B cell (primary cell): ENCODE data around the gene LCE6A. TPM values are rescaled to one million over a fixed set of nuclear protein-coding genes. Genes with fewer than 3 reads are reported as not detected.

Source experiments
- ATAC-seq: fragments of 200-7000 bp; cut with Tn5 transposase; one replicate; pipeline ENCODE4 v1.10.0; 2021; ENCODE audit warnings: low read depth, mild to moderate bottlenecking, moderate number of reproducible peaks, moderate library complexity
- CTCF ChIA-PET: fragments of 350-600 bp; sonication (Branson Sonifier 250); formaldehyde crosslinking; loops from one replicate; lab custom pipeline; 2021; ENCODE audit warnings: antibody characterized with exemption, inconsistent platforms; lab: Charles Lee
- POLR2A ChIA-PET: fragments of 350-600 bp; sonication (Branson Sonifier 250); formaldehyde crosslinking; loops from one replicate; lab custom pipeline; 2021; ENCODE audit warnings: antibody characterized with exemption; lab: Charles Lee
- DNase-seq: peaks from one replicate; pipeline ENCODE4 v3.0.0; 2013
- H2AFZ ChIP-seq: 2 replicates; pipeline ENCODE4 v1.6.1; 2012; ENCODE audit warnings: mild to moderate bottlenecking, low read depth, low read length; ENCODE audit not compliant: insufficient read depth, poor library complexity, severe bottlenecking
- H3K27ac ChIP-seq, 2 donors: 1 replicate in 1 of 2; 2 replicates in 1 of 2; pipeline ENCODE4 v1.5.1; 2012 to 2013; ENCODE audit warnings: low read length in 2 of 2, mild to moderate bottlenecking in 2 of 2, moderate library complexity in 1 of 2
- H3K27me3 ChIP-seq, 4 experiments: fragments of 200-600 bp in 1 of 4; sonication (generic) in 1 of 4; replicated peaks in 1 of 4; 1 replicate in 2 of 4; 2 replicates in 2 of 4; pipeline versions ENCODE4 v1.6.1 to v1.7.0; 2013 to 2016; ENCODE audit warnings: low read length in 3 of 4, mild to moderate bottlenecking in 2 of 4, mixed read lengths in 1 of 4, moderate library complexity in 1 of 4; ENCODE audit not compliant: insufficient read depth in 4 of 4, control insufficient read depth in 3 of 4; ENCODE audit errors: control extremely low read depth in 1 of 4
- H3K36me3 ChIP-seq, 2 experiments: replicated peaks in 1 of 2; 1 replicate in 1 of 2; 2 replicates in 1 of 2; pipeline versions ENCODE4 v1.6.1 to v1.7.1; 2013; ENCODE audit warnings: low read length in 1 of 2; ENCODE audit not compliant: insufficient read depth in 2 of 2, control insufficient read depth in 1 of 2; ENCODE audit errors: control extremely low read depth in 1 of 2, extremely low read depth in 1 of 2
- H3K4me1 ChIP-seq, 2 donors: fragments of 200-600 bp in 1 of 2; sonication (generic) in 1 of 2; 1 replicate in 1 of 2; 2 replicates in 1 of 2; pipeline versions ENCODE4 v1.5.1 to v1.6.1; 2013 to 2017; ENCODE audit warnings: low read length in 2 of 2; ENCODE audit not compliant: control insufficient read depth in 2 of 2, insufficient read depth in 2 of 2
- H3K4me2 ChIP-seq: replicated peaks from 2 replicates; pipeline ENCODE3; 2012; ENCODE audit warnings: mild to moderate bottlenecking, low read depth, low read length; ENCODE audit not compliant: poor library complexity, severe bottlenecking
- H3K4me3 ChIP-seq, 5 experiments: fragments of 200-600 bp in 1 of 5; sonication (generic) in 1 of 5; 1 replicate in 3 of 5; 2 replicates in 2 of 5; pipeline versions ENCODE4 v1.5.1 to v1.7.0; 2011 to 2016; ENCODE audit warnings: low read length in 4 of 5, mild to moderate bottlenecking in 4 of 5, low read depth in 2 of 5, control low read depth in 1 of 5, moderate library complexity in 1 of 5; ENCODE audit not compliant: insufficient read depth in 1 of 5; ENCODE audit errors: control extremely low read depth in 1 of 5, extremely low read depth in 1 of 5
- H3K79me2 ChIP-seq: fragments of 200-600 bp; sonication (generic); one replicate; pipeline ENCODE4 v1.6.0; 2016; ENCODE audit warnings: low read length; ENCODE audit not compliant: control insufficient read depth, insufficient read depth
- H3K9ac ChIP-seq: fragments of 200-600 bp; sonication (generic); 2 replicates; pipeline ENCODE4 v1.6.1; 2017; ENCODE audit warnings: mild to moderate bottlenecking, low read length, moderate library complexity
- H3K9me3 ChIP-seq, 3 donors: one replicate each; pipeline versions ENCODE4 v1.6.1 to v1.7.1; 2013; ENCODE audit warnings: low read length in 2 of 3; ENCODE audit not compliant: control insufficient read depth in 2 of 3, insufficient read depth in 1 of 3; ENCODE audit errors: control extremely low read depth in 1 of 3
- H4K20me1 ChIP-seq: 2 replicates; pipeline ENCODE4 v1.6.0; 2012; ENCODE audit warnings: mild to moderate bottlenecking, low read length; ENCODE audit not compliant: insufficient read depth, control insufficient read depth, poor library complexity, severe bottlenecking
- H3K27ac Mint-ChIP-seq: one replicate; pipeline ENCODE4 v1.8.0; 2021; ENCODE audit warnings: mixed read lengths
- H3K27me3 Mint-ChIP-seq: one replicate; pipeline ENCODE4 v1.8.0; 2021; ENCODE audit warnings: mixed read lengths
- H3K4me1 Mint-ChIP-seq: one replicate; pipeline ENCODE4 v1.8.0; 2021; ENCODE audit warnings: mixed read lengths
- H3K4me3 Mint-ChIP-seq: one replicate; pipeline ENCODE4 v1.8.0; 2021; ENCODE audit warnings: mixed read lengths
- H3K9me3 Mint-ChIP-seq: one replicate; pipeline ENCODE4 v1.8.0; 2022; ENCODE audit warnings: mixed read lengths; ENCODE audit not compliant: insufficient read depth
- EZH2 ChIP-seq: IDR thresholded peaks from 2 replicates; pipeline ENCODE4 v1.6.1; 2012; ENCODE audit warnings: borderline replicate concordance, low read depth, mild to moderate bottlenecking, moderate library complexity, low read length; ENCODE audit not compliant: insufficient read depth, poor library complexity, severe bottlenecking
- WGBS: methylation state at CpG from one replicate; pipeline ENCODE4 v1.1.5; 2013; ENCODE audit warnings: missing lambda C conversion rate; ENCODE audit not compliant: insufficient coverage; 5-methylcytosine and 5-hydroxymethylcytosine counted together
- intact Hi-C: fragments of 100-400 bp; cut with micrococcal nuclease; formaldehyde crosslinking; loops from one replicate; pipeline ENCODE4 v1.10.0; 2022
- polyA plus RNA-seq: library from polyadenylated mRNA; depleted of rRNA; stranded (reverse); fragments of >200 nt; gene quantifications from 2 replicates; pipeline ENCODE4 v1.2.3, GENCODE V29; 2012
- total RNA-seq, 2 donors: library from RNA; stranded (reverse); fragments of 120-200 nt in 1 of 2; gene quantifications; 1 replicate in 1 of 2; 2 replicates in 1 of 2; pipeline versions ENCODE4 v1.2.3 to v1.2.4, GENCODE V29; 2013 to 2022
- TF ChIP-seq, protein P1 (sequence below): fragments of 200-600 bp; IDR thresholded peaks from one replicate; pipeline ENCODE4 v1.8.0; 2022; ENCODE audit warnings: antibody characterized with exemption, mild to moderate bottlenecking

LCE6A gene
- total and polyA plus RNA-seq, 2 donors (not counting 1 experiment from before 2014, with no cell fraction given), result not detected

DNA sequence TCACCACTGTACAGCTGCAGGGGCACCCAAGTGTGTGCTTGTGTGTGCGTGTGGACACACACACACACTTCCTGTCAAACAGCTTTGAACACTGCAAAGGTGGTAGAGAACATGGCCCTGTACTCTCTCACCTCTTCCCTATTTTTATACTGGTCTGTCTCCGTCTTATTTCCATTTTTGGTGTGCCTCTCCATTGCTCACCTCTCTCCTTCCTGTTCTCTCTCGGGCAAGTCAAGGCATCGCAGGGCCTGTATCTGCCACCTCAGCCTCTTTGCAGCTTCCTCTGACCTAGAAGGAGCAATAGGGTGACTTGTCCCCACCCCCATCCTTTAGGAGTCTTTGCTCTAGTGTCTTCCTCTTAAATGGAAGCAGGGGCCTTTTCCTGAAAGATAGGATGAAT, 37.7 kb downstream of the LCE6A start:
- TF ChIP-seq, protein P1, sequence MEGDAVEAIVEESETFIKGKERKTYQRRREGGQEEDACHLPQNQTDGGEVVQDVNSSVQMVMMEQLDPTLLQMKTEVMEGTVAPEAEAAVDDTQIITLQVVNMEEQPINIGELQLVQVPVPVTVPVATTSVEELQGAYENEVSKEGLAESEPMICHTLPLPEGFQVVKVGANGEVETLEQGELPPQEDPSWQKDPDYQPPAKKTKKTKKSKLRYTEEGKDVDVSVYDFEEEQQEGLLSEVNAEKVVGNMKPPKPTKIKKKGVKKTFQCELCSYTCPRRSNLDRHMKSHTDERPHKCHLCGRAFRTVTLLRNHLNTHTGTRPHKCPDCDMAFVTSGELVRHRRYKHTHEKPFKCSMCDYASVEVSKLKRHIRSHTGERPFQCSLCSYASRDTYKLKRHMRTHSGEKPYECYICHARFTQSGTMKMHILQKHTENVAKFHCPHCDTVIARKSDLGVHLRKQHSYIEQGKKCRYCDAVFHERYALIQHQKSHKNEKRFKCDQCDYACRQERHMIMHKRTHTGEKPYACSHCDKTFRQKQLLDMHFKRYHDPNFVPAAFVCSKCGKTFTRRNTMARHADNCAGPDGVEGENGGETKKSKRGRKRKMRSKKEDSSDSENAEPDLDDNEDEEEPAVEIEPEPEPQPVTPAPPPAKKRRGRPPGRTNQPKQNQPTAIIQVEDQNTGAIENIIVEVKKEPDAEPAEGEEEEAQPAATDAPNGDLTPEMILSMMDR, result no peak
- TF ChIP-seq EZH2, result no peak
- intact Hi-C loops, result no loop called here
- H3K27ac Mint-ChIP-seq, result no peak overlapping the region
- DNase-seq (no peak), ATAC-seq (no peak)
- H3K4me1 ChIP-seq, result no peaks in the 10 kb centered on the region
- H3K4me1 Mint-ChIP-seq, result peaks cover 2% of the 10 kb centered on the region
- no peaks in the 10 kb centered on the region for H4K20me1 ChIP-seq
- H3K4me2 ChIP-seq, result no peak overlapping the region
- CTCF ChIA-PET, result interaction anchor here (2.3 kb wide), 1 partner anchor 10 kb away, joined by 10 read pairs; no protein-coding TSS in a partner anchor
- POLR2A ChIA-PET, result no interaction called here
- H3K9me3 Mint-ChIP-seq, result no peaks in the 10 kb centered on the region
- H3K27ac ChIP-seq, result no peak overlapping the region
- H3K36me3 ChIP-seq, result no peaks in the 10 kb centered on the region
- H3K4me3 ChIP-seq, result no peak overlapping the region
- H3K9ac ChIP-seq, result no peak overlapping the region
- peaks cover 0 to 3% (median under 1%) of the 10 kb centered on the region in 4 experiments for H3K27me3 ChIP-seq
- H3K4me3 Mint-ChIP-seq, result no peak overlapping the region
- 77% methylated on average over 4 of the region's 4 CpGs for WGBS
- no peak overlapping the region for H2AFZ ChIP-seq
- peaks cover 21% of the 10 kb centered on the region for H3K27me3 Mint-ChIP-seq
- no peaks in the 10 kb centered on the region for H3K9me3 ChIP-seq
- no peaks in the 10 kb centered on the region for H3K79me2 ChIP-seq

DNA sequence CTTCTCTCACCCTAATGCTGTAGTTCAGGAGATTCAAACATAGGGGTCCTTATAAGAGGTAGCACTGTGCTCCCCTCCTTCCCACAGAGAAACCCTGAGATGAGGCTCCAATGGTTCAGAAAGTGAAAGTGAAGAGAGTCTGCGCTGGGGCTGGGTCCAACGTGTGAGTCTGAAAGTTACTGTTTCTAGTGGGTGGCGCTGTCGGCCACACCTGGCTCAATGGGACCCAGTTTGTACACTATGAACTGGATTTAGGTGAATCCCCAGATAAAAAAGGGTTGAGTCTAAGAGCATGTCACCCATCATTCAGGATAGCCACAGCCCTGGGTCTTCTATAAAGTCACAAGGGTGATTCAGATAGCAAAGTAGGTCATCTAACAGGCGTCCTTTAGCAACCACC, 38.3 kb downstream of the LCE6A start:
- H3K4me3 Mint-ChIP-seq, result no peak overlapping the region
- WGBS, result no CpG with 5 or more reads among the region's 5 CpGs
- CTCF ChIA-PET, result no interaction called here
- H3K27ac Mint-ChIP-seq, result no peak overlapping the region
- H3K9ac ChIP-seq, result no peak overlapping the region
- H3K4me3 ChIP-seq, result no peak overlapping the region
- H3K27me3 ChIP-seq, result no peaks in the 10 kb centered on the region
- H3K36me3 ChIP-seq, result no peaks in the 10 kb centered on the region
- DNase-seq, result no peak
- H3K4me1 Mint-ChIP-seq, result peaks cover 2% of the 10 kb centered on the region
- H3K9me3 Mint-ChIP-seq, result no peaks in the 10 kb centered on the region
- POLR2A ChIA-PET, result no interaction called here
- H3K79me2 ChIP-seq, result no peaks in the 10 kb centered on the region
- intact Hi-C loops, result no loop called here
- TF ChIP-seq, protein P1, result no peak
- no peak for TF ChIP-seq EZH2
- no peak for ATAC-seq
- no peak overlapping the region for H2AFZ ChIP-seq
- H3K9me3 ChIP-seq, result no peaks in the 10 kb centered on the region
- no peak overlapping the region for H3K4me2 ChIP-seq
- no peaks in the 10 kb centered on the region for H3K4me1 ChIP-seq
- no peak overlapping the region for H3K27ac ChIP-seq
- peaks cover 21% of the 10 kb centered on the region for H3K27me3 Mint-ChIP-seq
- no peaks in the 10 kb centered on the region for H4K20me1 ChIP-seq
